Embryonic facial prominence (tissue), 1 donor: ENCODE results near the gene SMAD6.

Source experiments
- DNase-seq: peaks from one replicate; pipeline ENCODE4 v3.0.0-alpha.2; 2016; ENCODE audit errors: extremely low spot score

The SMAD6 gene

GRCh38 chr15:66775127-66776105 lies 73.4 kb downstream of the SMAD6 start:
- DNase-seq, result no peak

GRCh38 chr15:66777054-66777453 lies 75.0 kb downstream of the SMAD6 start:
- DNase-seq, result no peak

GRCh38 chr15:66777596-66778313 lies 75.7 kb downstream of the SMAD6 start:
- DNase-seq, result no peak

- DNase-seq, result no peak
Measured at GRCh38 chr15:66778314-66778665, 76.3 kb downstream of the SMAD6 start.

GRCh38 chr15:66778716-66779115 lies 76.7 kb downstream of the SMAD6 start:
- DNase-seq, result no peak

- no peak for DNase-seq
Measured at GRCh38 chr15:66779331-66780009, 77.4 kb downstream of the SMAD6 start.

- DNase-seq, result no peak
Measured at GRCh38 chr15:66780172-66780972, 78.3 kb downstream of the SMAD6 start.

- no peak for DNase-seq
Measured at GRCh38 chr15:66780973-66781718, 79.1 kb downstream of the SMAD6 start.

- DNase-seq, result no peak
Measured at GRCh38 chr15:66782785-66783184, 80.7 kb downstream of the SMAD6 start.

GRCh38 chr15:66783314-66783713 lies 81.3 kb downstream of the SMAD6 start:
- DNase-seq, result no peak

- no peak for DNase-seq
Measured at GRCh38 chr15:66783725-66784124, 81.7 kb downstream of the SMAD6 start.

GRCh38 chr15:66784174-66784573 lies 82.1 kb downstream of the SMAD6 start:
- no peak for DNase-seq

GRCh38 chr15:66785637-66786036 lies 83.6 kb downstream of the SMAD6 start:
- DNase-seq, result no peak

- DNase-seq, result no peak
Measured at GRCh38 chr15:66786222-66786621, 84.2 kb downstream of the SMAD6 start.

- no peak for DNase-seq
Measured at GRCh38 chr15:66786708-66787488, 84.9 kb downstream of the SMAD6 start.

GRCh38 chr15:66787489-66787871 lies 85.4 kb downstream of the SMAD6 start:
- DNase-seq, result no peak

- DNase-seq, result no peak
Measured at GRCh38 chr15:66788024-66788423, 86.0 kb downstream of the SMAD6 start.

- no peak for DNase-seq
Measured at GRCh38 chr15:66789029-66790025, 87.3 kb downstream of the SMAD6 start.

- DNase-seq, result no peak
Measured at GRCh38 chr15:66795851-66796250, 93.8 kb downstream of the SMAD6 start.
